Measurements from ENCODE around the gene PTPRB.

DNA sequence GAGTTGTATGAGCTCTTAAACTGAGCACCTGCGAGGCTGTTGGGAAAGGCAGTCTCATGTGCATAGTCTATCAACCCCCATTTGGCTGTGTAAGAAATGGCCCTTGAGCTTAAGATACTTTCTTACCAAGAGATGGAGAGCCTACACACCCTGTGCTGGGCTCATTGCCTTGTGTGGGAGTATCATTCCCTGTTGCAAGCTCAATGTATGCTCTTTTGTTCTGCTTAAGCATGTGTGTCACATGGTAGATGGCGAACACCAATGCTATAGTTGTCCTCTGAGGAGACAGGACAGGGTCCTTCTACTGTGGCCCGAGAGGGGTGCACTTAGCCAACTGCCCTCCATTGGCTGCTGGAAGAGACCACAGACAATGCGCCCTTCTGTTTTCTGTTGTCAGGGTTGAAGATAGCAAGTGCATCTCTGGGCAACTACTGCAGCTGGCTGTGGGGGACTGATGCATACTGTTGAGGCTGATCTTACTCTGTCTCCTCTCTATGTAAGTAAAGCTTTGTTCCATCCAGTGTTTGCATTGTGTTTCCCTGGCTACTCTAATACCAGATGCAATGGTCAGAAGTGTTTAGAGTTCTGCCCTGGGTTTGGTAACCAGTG, 79.5 kb downstream of the PTPRB start:
- TF ChIP-seq, protein P1, sequence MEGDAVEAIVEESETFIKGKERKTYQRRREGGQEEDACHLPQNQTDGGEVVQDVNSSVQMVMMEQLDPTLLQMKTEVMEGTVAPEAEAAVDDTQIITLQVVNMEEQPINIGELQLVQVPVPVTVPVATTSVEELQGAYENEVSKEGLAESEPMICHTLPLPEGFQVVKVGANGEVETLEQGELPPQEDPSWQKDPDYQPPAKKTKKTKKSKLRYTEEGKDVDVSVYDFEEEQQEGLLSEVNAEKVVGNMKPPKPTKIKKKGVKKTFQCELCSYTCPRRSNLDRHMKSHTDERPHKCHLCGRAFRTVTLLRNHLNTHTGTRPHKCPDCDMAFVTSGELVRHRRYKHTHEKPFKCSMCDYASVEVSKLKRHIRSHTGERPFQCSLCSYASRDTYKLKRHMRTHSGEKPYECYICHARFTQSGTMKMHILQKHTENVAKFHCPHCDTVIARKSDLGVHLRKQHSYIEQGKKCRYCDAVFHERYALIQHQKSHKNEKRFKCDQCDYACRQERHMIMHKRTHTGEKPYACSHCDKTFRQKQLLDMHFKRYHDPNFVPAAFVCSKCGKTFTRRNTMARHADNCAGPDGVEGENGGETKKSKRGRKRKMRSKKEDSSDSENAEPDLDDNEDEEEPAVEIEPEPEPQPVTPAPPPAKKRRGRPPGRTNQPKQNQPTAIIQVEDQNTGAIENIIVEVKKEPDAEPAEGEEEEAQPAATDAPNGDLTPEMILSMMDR (conservative IDR thresholded peaks at IDR 0.05) = no peak
- no peak for TF ChIP-seq EZH2 (IDR thresholded peaks at IDR 0.05; ENCODE audit: low read depth)

Measured in PC-9 (cell line).